ENCODE data around the gene METRN.
"Not testable (repeated sequence)": the region's sequence is repeated elsewhere in the genome, so short reads cannot be mapped to it uniquely, and the experiment has no call there.

The METRN gene

GRCh38 chr16:739560-740458 lies 24.9 kb downstream of the METRN start:
- no peak for DNase-seq

- no peak for DNase-seq
These were observed 25.5 kb downstream of the METRN start for GRCh38 chr16:740459-740763.

GRCh38 chr16:740764-741505 lies 26.0 kb downstream of the METRN start, which contains the start of gene CIAO3:
CIAO3 (minus strand) TSS chr16:740997; CDS start chr16:740985, 12 bp downstream.
- peak; percentile 97 for DNase-seq

- no peak for DNase-seq
These were observed 27.2 kb downstream of the METRN start for GRCh38 chr16:741986-742629.

- DNase-seq: not testable (repeated sequence)
These were observed 28.0 kb downstream of the METRN start for GRCh38 chr16:742894-743293.

GRCh38 chr16:743794-744500 lies 29.0 kb downstream of the METRN start:
- no peak for DNase-seq

- DNase-seq: no peak
These were observed 30.8 kb downstream of the METRN start for GRCh38 chr16:745739-746138.

GRCh38 chr16:746637-747036 lies 31.7 kb downstream of the METRN start:
- no peak for DNase-seq

- DNase-seq: no peak
These were observed 33.2 kb downstream of the METRN start for GRCh38 chr16:747978-748746.

GRCh38 chr16:749010-749409 lies 34.1 kb downstream of the METRN start:
- no peak for DNase-seq

GRCh38 chr16:750485-750884 lies 35.6 kb downstream of the METRN start:
- DNase-seq: no peak

- DNase-seq: no peak
These were observed 36.5 kb downstream of the METRN start for GRCh38 chr16:751152-752006.

- DNase-seq: no peak
These were observed 37.0 kb downstream of the METRN start for GRCh38 chr16:752007-752312.

GRCh38 chr16:754121-754607 lies 39.2 kb downstream of the METRN start:
- DNase-seq: not testable (repeated sequence)

- DNase-seq: no peak
These were observed 39.7 kb downstream of the METRN start for GRCh38 chr16:754656-755055.

GRCh38 chr16:756428-756827 lies 41.5 kb downstream of the METRN start:
- no peak for DNase-seq

GRCh38 chr16:759110-759910 lies 44.4 kb downstream of the METRN start:
- no peak for DNase-seq

GRCh38 chr16:760065-760464 lies 45.1 kb downstream of the METRN start:
- DNase-seq: no peak

GRCh38 chr16:760545-761343 lies 45.8 kb downstream of the METRN start, which contains the start of gene MSLN:
MSLN (plus strand) TSS chr16:760734; CDS start chr16:762681, 1,947 bp downstream.
- no peak for DNase-seq
